Spleen (tissue), 11 donors: ENCODE results near the gene CAMK2B. TPM values are rescaled to one million over a fixed set of nuclear protein-coding genes. Genes with fewer than 3 reads are reported as not detected.
A peak's percentile ranks its signal among the peaks of the same experiment; 100 is the strongest.

ENCODE experiments used
- DNase-seq: peaks from one replicate; pipeline ENCODE4 v3.0.0-alpha.2; 2020
- H3K27ac ChIP-seq, 8 donors: fragments of 200-600 bp; sonication (generic) in 7 of 8; 1 replicate in 4 of 8; 2 replicates in 4 of 8; pipeline versions ENCODE4 v1.5.0 to v1.8.0; 2016 to 2021; ENCODE audit warnings: inconsistent platforms in 4 of 8, mild to moderate bottlenecking in 4 of 8, moderate library complexity in 1 of 8
- H3K27me3 ChIP-seq, 7 donors: fragments of 200-600 bp; sonication (generic) in 6 of 7; replicated peaks in 1 of 7; 1 replicate in 4 of 7; 2 replicates in 3 of 7; pipeline versions ENCODE4 v1.5.0 to v1.8.0; 2016 to 2021; ENCODE audit warnings: inconsistent platforms in 3 of 7, mild to moderate bottlenecking in 1 of 7
- H3K36me3 ChIP-seq, 6 donors: fragments of 200-600 bp; sonication (generic) in 5 of 6; 1 replicate in 4 of 6; 2 replicates in 2 of 6; pipeline versions ENCODE4 v1.5.0 to v1.8.0; 2016 to 2021; ENCODE audit warnings: inconsistent platforms in 2 of 6
- H3K4me1 ChIP-seq, 6 donors: fragments of 200-600 bp; sonication (generic) in 5 of 6; 1 replicate in 3 of 6; 2 replicates in 3 of 6; pipeline versions ENCODE4 v1.5.0 to v1.8.0; 2016 to 2021; ENCODE audit warnings: inconsistent platforms in 3 of 6
- H3K4me3 ChIP-seq, 8 donors: fragments of 200-600 bp; sonication (generic) in 7 of 8; 1 replicate in 4 of 8; 2 replicates in 4 of 8; pipeline versions ENCODE4 v1.5.0 to v1.8.0; 2016 to 2021; ENCODE audit warnings: inconsistent platforms in 4 of 8, mild to moderate bottlenecking in 4 of 8, moderate library complexity in 2 of 8
- H3K9me3 ChIP-seq, 8 donors: fragments of 200-600 bp; sonication (generic) in 7 of 8; 1 replicate in 4 of 8; 2 replicates in 4 of 8; pipeline versions ENCODE4 v1.5.0 to v1.8.0; 2016 to 2021; ENCODE audit warnings: inconsistent platforms in 4 of 8
- CTCF ChIP-seq, 11 experiments: fragments of 200-600 bp in 7 of 11; fragments of 450-650 bp in 4 of 11; sonication (generic) in 4 of 11; IDR thresholded peaks in 8 of 11; conservative IDR thresholded peaks in 3 of 11; 1 replicate in 7 of 11; 2 replicates in 4 of 11; pipeline versions ENCODE4 v1.4.0 to v1.8.0; 2016 to 2021; ENCODE audit warnings: antibody characterized with exemption in 11 of 11, inconsistent platforms in 4 of 11, mild to moderate bottlenecking in 1 of 11
- POLR2A ChIP-seq, 3 donors: fragments of 450-650 bp; IDR thresholded peaks; one replicate each; pipeline ENCODE4 v1.5.1; 2017; ENCODE audit warnings: antibody characterized with exemption in 3 of 3, mild to moderate bottlenecking in 1 of 3
- POLR2AphosphoS5 ChIP-seq, 3 donors: sonication (generic); formaldehyde crosslinking; IDR thresholded peaks; one replicate each; pipeline ENCODE4 v1.5.1; 2017; ENCODE audit warnings: antibody characterized with exemption in 3 of 3
- WGBS, 5 donors: extraction: QIAGEN DNeasy Blood & Tissue Kit in 3 of 5; methylation state at CpG; one replicate each; pipeline versions ENCODE4 v1.1.5 to v1.1.7; 2013 to 2018; 5-methylcytosine and 5-hydroxymethylcytosine counted together
- intact Hi-C: fragments of 100-400 bp; cut with DNase I; formaldehyde crosslinking; loops from one replicate; pipeline ENCODE4 v1.15.0; 2023; ENCODE audit warnings: low total_unique reads
- polyA plus RNA-seq, 3 donors: library from polyadenylated mRNA; stranded (reverse); fragments of 200-250 nt; gene quantifications; one replicate each; pipeline ENCODE4 v1.2.1, GENCODE V29; 2013
- total RNA-seq, 7 donors: library from RNA; depleted of rRNA in 3 of 7; stranded (reverse); fragments of >200 nt in 3 of 7; fragmentation: NEBNext Ultra II Directional in 4 of 7; extraction: Animal tissue kit (Norgen Biotek cat#: 25700) in 4 of 7; gene quantifications; one replicate each; pipeline versions ENCODE4 v1.1.0 to v1.2.1, GENCODE V29; 2016 to 2021
- donor health status: healthy with polysubstance abuse.
- donor health status: DM: no; HTN: no; CAD: no; lungs with moderate emphysema.
- donor health status: DM: no; HTN: no; CAD: no.
- donor health status: Bipolar disorder and iron deficiency.
- donor health status: healthy.
- donor health status: DM: no; HTN: no; CAD: no.
- donor health status: DM: yes; HTN: yes; CAD: no.

CAMK2B gene
- total and polyA plus RNA-seq, 10 donors = 0.20 to 2.9 (median 0.61) TPM; not detected in 2

GRCh38 chr7:44305564-44306507 lies 19.6 kb downstream of the CAMK2B start:
- peaks cover 0 to 24% (median 12%) of the 10 kb centered on the region in 7 donors for H3K27me3 ChIP-seq
- peak; percentile 59 for DNase-seq
- no peak overlapping the region for H3K4me3 ChIP-seq
- no peaks in the 10 kb centered on the region for H3K9me3 ChIP-seq
- 77 to 92% (median 85%) methylated on average over 10 to 12 of the region's 12 CpGs for WGBS, 5 donors
- H3K36me3 ChIP-seq = no peaks in the 10 kb centered on the region
- H3K27ac ChIP-seq = no peak overlapping the region
- H3K4me1 ChIP-seq = peaks cover 4 to 18% (median 11%) of the 10 kb centered on the region in 6 donors
- TF ChIP-seq POLR2AphosphoS5 (IDR thresholded peaks at IDR 0.05) (no peak), CTCF (IDR thresholded peaks at IDR 0.05 in 8 of 11, conservative IDR thresholded peaks at IDR 0.05 in 3 of 11) (no peak), POLR2A (IDR thresholded peaks at IDR 0.05) (no peak)
- intact Hi-C loops = no loop called here

GRCh38 chr7:44294325-44295069 lies 30.9 kb downstream of the CAMK2B start:
- WGBS, 5 donors = 53 to 82% (median 75%) methylated on average over 2 of the region's 2 CpGs

DNA sequence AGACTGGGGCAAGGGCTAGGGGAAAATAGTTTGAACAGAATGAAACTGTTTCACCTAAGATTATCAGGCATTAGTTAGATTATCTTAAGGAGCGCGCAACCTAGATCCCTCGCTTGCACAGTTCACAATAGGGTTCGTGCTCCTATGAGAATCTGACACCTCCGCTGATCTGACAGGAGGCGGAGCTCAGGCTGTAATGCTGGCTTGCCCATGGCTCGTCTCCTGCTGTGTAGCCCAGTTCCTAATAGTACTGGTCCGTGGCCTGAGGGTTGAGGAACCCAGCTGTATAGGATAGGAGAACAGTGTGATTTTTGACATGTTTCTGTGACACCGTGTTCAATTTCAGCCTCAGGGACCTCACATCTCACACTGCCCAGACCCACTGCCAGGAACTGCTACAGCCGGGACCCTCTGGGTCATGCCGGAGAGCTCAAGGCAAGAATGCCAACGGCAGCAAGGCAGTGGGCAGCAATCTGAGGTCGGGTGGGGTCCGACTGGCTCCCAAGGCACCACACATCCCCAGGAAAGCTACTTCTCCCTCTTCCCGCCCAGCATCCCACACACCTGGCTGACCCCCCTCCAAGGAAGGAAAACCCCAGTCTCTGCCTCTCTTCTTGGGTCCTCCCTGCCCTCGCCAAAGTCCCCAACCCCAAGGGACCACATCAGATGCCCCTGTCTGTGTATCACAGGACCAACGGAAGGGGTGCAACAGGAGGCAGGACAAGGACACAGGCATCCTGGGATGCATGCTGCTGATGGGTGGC lies 31.7 kb downstream of the CAMK2B start:
- Histone ChIP-seq H3K9me3 (no peaks in the 10 kb centered on the region), H3K27ac (no peak overlapping the region), H3K27me3 (peaks cover 0 to 33% (median 0%) of the 10 kb centered on the region in 7 donors), H3K4me3 (no peak overlapping the region), H3K4me1 (no peaks in the 10 kb centered on the region), H3K36me3 (no peaks in the 10 kb centered on the region)
- TF ChIP-seq POLR2A (IDR thresholded peaks at IDR 0.05) (no peak), POLR2AphosphoS5 (IDR thresholded peaks at IDR 0.05) (no peak), CTCF (IDR thresholded peaks at IDR 0.05 in 8 of 11, conservative IDR thresholded peaks at IDR 0.05 in 3 of 11) (no peak)
- 73 to 81% (median 78%) methylated on average over 17 of the region's 17 CpGs for WGBS, 5 donors
- DNase-seq = peak; percentile 19
- intact Hi-C loops = no loop called here

More at GRCh38 chr7:44294325-44295069, 30.9 kb downstream of the CAMK2B start:
- TF ChIP-seq CTCF (IDR thresholded peaks at IDR 0.05 in 8 of 11, conservative IDR thresholded peaks at IDR 0.05 in 3 of 11) = no peak
- no peak for TF ChIP-seq POLR2A (IDR thresholded peaks at IDR 0.05)
- TF ChIP-seq POLR2AphosphoS5 (IDR thresholded peaks at IDR 0.05) = no peak
- H3K27ac ChIP-seq = no peak overlapping the region
- H3K4me1 ChIP-seq = no peaks in the 10 kb centered on the region
- intact Hi-C loops = no loop called here
- no peak overlapping the region for H3K4me3 ChIP-seq
- DNase-seq = no peak
- peaks cover 0 to 33% (median 0%) of the 10 kb centered on the region in 7 donors for H3K27me3 ChIP-seq
- H3K36me3 ChIP-seq = no peaks in the 10 kb centered on the region
- H3K9me3 ChIP-seq = no peaks in the 10 kb centered on the region
